Left renal pelvis (tissue), 4 donors: Measurements from ENCODE around the gene GAGE12J. TPM values are rescaled to one million over a fixed set of nuclear protein-coding genes. Genes with fewer than 3 reads are reported as not detected.
"Not testable (repeated sequence)": the region's sequence is repeated elsewhere in the genome, so short reads cannot be mapped to it uniquely, and the experiment has no call there.

ENCODE experiments used
- DNase-seq, 4 donors: peaks; one replicate each; pipeline ENCODE4 v3.0.0-alpha.2; 2013; ENCODE audit warnings: low read depth in 4 of 4, low spot score in 3 of 4
- polyA plus RNA-seq, 4 donors: library from polyadenylated mRNA; unstranded; fragments of 120-200 nt; gene quantifications; one replicate each; pipeline ENCODE4 v1.2.1, GENCODE V29; 2013; ENCODE audit not compliant: insufficient read length in 4 of 4

The GAGE12J gene
- polyA plus RNA-seq, 4 donors = not detected

GRCh38 chrX:49309401-49309981 is 12.3 kb upstream of the GAGE12J start:
- no peak for DNase-seq

DNA sequence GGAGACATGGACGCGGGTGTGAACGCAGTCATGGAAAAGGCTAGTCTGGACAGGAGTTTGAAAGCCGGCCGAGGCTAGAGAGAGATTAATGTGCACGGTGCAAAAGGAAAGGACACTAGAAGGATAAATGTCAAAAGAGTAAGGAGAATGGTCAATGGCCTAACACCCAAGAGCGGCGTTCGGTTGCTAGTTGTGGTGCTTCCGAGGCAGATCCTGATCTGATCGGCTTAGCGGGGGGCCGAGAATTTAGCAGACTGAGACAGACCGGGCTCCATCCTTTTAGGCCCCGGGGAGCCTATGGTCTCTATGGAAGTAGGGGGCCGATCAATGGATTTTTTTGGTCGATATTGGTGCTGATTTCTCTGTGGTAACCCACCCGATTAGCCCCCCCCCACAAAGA is 11.5 kb upstream of the GAGE12J start:
- no peak for DNase-seq

GRCh38 chrX:49312176-49312575 is 9.7 kb upstream of the GAGE12J start:
- no peak for DNase-seq

GRCh38 chrX:49316085-49316484 is 5.8 kb upstream of the GAGE12J start:
- no peak for DNase-seq

DNA sequence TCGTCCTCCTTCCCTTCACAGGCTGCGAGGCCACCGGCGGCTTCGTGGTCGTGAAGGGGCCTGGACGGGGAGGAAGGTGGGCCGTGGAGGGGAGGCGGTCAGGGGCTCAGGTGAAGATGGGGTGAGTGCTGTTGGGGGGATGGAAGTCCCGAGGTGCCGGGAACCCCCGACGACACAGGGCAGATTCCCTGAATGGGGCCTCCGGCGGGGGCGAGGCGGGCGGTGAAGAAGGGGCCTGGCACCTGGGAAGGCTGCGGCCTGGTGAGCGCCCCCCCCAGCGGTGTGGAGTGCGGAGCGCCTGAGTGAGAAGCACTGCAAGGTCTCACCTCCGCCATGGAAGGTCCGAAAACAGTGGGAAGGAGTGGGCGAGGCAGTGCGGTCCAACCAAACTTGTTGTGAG is 429 bp downstream of the GAGE12J start:
- not testable (repeated sequence) for DNase-seq

DNA sequence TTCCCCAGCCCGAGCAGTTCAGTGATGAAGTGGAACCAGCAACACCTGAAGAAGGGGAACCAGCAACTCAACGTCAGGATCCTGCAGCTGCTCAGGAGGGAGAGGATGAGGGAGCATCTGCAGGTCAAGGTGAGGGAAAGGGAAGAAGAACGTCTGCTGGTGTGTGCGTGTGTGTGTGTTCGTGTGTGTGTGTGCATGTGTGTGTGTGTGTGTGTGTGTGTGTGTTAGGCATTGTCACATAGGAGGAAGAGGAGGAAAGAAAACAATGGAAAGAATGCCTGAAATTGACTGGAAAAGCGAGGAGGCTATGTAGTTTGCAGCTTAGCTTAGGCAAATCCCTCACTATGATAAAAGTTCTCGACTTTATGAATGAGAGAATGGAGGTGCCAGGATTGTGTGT is 1.9 kb downstream of the GAGE12J start:
- DNase-seq = not testable (repeated sequence)

DNA sequence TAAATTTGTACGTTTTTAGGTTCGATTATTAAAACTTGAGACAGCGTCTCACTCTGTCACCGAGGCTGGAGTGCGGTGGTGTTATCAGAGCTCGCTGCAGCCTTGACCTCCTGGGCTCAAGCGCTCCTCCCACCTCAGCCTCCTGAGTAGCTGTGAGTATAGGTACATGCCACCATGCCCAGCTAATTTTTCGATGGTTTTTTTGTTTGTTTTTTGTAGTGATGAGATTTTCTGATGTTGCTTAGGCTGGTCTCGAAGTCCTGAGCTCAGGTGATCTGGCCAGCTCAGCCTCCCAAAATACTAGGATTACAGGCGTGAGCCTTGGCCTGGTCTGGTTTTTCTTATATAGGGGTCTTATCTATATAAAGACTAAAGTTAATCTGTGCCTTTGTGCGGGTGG is 8.6 kb downstream of the GAGE12J start:
- DNase-seq = not testable (repeated sequence)

- DNase-seq = not testable (repeated sequence)
Observed at GRCh38 chrX:49331282-49331681, 9.4 kb downstream of the GAGE12J start, which contains the start of gene GAGE13. Gene GAGE13 (plus strand): TSS chrX:49331582. CDS start chrX:49332738, 1,156 bp downstream.

DNA sequence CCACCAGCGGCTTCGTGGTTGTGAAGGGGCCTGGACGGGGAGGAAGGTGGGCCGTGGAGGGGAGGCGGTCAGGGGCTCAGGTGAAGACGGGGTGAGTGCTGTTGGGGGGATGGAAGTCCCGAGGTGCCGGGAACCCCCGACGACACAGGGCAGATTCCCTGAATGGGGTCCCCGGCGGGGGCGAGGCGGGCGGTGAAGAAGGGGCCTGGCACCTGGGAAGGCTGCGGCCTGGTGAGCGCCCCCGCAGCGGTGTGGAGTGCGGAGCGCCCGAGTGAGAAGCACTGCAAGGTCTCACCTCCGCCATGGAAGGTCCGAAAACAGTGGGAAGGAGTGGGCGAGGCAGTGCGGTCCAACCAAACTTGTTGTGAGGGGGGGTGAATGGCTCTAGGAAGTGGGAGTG is 10.0 kb downstream of the GAGE12J start:
- DNase-seq = not testable (repeated sequence)

GRCh38 chrX:49341449-49341848 is 19.6 kb downstream of the GAGE12J start:
- not testable (repeated sequence) for DNase-seq

DNA sequence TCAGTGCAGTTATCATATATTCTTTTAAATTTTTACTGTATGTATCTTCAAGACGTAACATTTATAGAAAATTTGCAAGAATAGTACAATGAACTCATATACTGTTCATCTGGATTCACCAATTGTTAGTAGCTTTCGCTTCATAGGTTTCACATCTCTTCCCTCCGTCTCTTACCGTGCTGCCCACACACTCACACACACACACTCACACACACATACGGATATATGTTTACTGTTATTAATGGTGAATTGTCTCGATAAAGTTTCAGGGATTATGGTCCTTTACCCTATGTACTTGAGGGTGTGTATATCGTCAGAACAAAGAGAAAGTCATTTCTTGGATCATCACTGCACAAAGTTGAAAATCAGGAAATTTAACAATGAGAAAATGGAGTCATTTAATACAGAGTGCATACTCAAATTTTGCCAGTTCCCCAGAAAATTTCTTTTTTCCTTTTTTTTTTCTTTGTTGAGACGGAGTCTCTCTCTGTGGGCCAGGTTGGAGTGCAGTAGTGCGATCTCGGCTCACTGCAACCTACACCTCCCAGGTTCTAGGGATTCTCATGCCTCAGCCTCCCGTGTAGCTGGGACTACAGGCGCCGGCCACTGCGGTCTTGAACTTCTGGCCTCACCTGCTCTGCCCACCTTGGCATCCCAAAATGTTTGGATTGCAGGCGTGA is 22.8 kb downstream of the GAGE12J start:
- not testable (repeated sequence) for DNase-seq

DNA sequence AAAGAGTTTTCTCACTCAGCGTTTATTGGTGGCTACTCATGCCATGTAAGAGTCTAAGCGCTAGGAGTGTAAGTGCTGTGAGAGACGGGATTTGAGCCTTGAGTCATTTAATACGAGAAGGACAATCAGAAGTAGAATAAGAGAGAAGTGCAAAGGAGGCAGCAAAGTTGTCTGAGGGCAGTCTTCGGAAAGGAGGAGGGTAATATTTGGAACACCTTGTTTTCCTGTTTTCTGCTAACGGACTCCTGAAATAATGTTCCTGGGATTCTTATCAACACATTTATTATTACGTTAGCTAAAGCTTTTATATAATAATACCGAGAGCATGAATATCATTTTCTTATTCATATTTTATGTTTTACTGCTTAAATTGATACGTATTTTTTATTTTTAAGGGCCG is 23.6 kb downstream of the GAGE12J start:
- not testable (repeated sequence) for DNase-seq

GRCh38 chrX:49346150-49346549 is 24.3 kb downstream of the GAGE12J start:
- not testable (repeated sequence) for DNase-seq

Other genes starting within 250 kb of the GAGE12J start
- gene PRAF2, start 248.0 kb upstream of the GAGE12J start, polyA plus RNA-seq = 10 to 100 TPM; 37.7 to 54.3 (median 42.0) TPM
- gene WDR45, start 242.2 kb upstream of the GAGE12J start, polyA plus RNA-seq = 10 to 100 TPM; 48.4 to 61.6 (median 55.6) TPM
- gene GPKOW, start 198.3 kb upstream of the GAGE12J start, polyA plus RNA-seq = 10 to 100 TPM; 20.5 to 25.1 (median 23.1) TPM
- 1 to 10 TPM; 3.5 to 8.5 (median 4.0) TPM for gene MAGIX, start 159.3 kb upstream of the GAGE12J start, polyA plus RNA-seq
- gene PLP2, start 150.1 kb upstream of the GAGE12J start, polyA plus RNA-seq = 10 to 100 TPM; 14.8 to 42.3 (median 37.5) TPM
- gene PRICKLE3, start 135.7 kb upstream of the GAGE12J start, polyA plus RNA-seq = 1 to 10 TPM; 2.5 to 6.2 (median 4.6) TPM
- 1 to 10 TPM; 2.5 to 3.9 (median 3.0) TPM for gene SYP, start 121.8 kb upstream of the GAGE12J start, polyA plus RNA-seq
- gene CACNA1F, start 88.7 kb upstream of the GAGE12J start, polyA plus RNA-seq = under 1 TPM; 0.03 to 0.70 (median 0.11) TPM
- 10 to 100 TPM; 11.2 to 22.5 (median 16.7) TPM for gene CCDC22, start 86.6 kb upstream of the GAGE12J start, polyA plus RNA-seq
- under 1 TPM; 0.66 to 0.85 (median 0.79) TPM for gene FOXP3, start 57.3 kb upstream of the GAGE12J start, polyA plus RNA-seq
- 10 to 100 TPM in 1 of 4 donors, 1 to 10 TPM in 3; 4.8 to 11.5 (median 5.0) TPM for gene PPP1R3F, start 52.2 kb upstream of the GAGE12J start, polyA plus RNA-seq
- gene GAGE10, start 18.4 kb upstream of the GAGE12J start, polyA plus RNA-seq = not detected
- gene GAGE13, start 9.5 kb downstream of the GAGE12J start, polyA plus RNA-seq = under 1 TPM in 1 of 4 donors, not detected in 3; 0.99 TPM
- not detected for gene GAGE12C, start 210.1 kb downstream of the GAGE12J start, polyA plus RNA-seq
- not detected for gene GAGE12D, start 219.7 kb downstream of the GAGE12J start, polyA plus RNA-seq
- gene GAGE12E, start 229.3 kb downstream of the GAGE12J start, polyA plus RNA-seq = not detected
- not detected for gene GAGE12F, start 238.8 kb downstream of the GAGE12J start, polyA plus RNA-seq
- gene GAGE12G, start 248.4 kb downstream of the GAGE12J start, polyA plus RNA-seq = not detected